Sigmoid colon (tissue), 4 donors: Measurements from ENCODE around the gene HLF.

Experiments used
- EP300 ChIP-seq, 4 donors: sonication (generic); formaldehyde crosslinking; IDR thresholded peaks; one replicate each; pipeline ENCODE4 v1.6.1; 2017; ENCODE audit warnings: antibody characterized with exemption in 4 of 4
- POLR2AphosphoS5 ChIP-seq, 4 donors: sonication (generic); formaldehyde crosslinking; IDR thresholded peaks; one replicate each; pipeline ENCODE4 v1.6.1; 2017; ENCODE audit warnings: antibody characterized with exemption in 4 of 4
- TF ChIP-seq, protein P1 (sequence below), 4 experiments: fragments of 450-650 bp in 3 of 4; fragments of 200-600 bp in 1 of 4; IDR thresholded peaks; one replicate each; pipeline ENCODE4 v1.5.1; 2016 to 2019; ENCODE audit warnings: antibody characterized with exemption in 4 of 4, mild to moderate bottlenecking in 3 of 4, moderate library complexity in 2 of 4

- TF ChIP-seq POLR2AphosphoS5 (IDR thresholded peaks at IDR 0.05) (no peak), EP300 (IDR thresholded peaks at IDR 0.05) (no peak)
- TF ChIP-seq, protein P1, sequence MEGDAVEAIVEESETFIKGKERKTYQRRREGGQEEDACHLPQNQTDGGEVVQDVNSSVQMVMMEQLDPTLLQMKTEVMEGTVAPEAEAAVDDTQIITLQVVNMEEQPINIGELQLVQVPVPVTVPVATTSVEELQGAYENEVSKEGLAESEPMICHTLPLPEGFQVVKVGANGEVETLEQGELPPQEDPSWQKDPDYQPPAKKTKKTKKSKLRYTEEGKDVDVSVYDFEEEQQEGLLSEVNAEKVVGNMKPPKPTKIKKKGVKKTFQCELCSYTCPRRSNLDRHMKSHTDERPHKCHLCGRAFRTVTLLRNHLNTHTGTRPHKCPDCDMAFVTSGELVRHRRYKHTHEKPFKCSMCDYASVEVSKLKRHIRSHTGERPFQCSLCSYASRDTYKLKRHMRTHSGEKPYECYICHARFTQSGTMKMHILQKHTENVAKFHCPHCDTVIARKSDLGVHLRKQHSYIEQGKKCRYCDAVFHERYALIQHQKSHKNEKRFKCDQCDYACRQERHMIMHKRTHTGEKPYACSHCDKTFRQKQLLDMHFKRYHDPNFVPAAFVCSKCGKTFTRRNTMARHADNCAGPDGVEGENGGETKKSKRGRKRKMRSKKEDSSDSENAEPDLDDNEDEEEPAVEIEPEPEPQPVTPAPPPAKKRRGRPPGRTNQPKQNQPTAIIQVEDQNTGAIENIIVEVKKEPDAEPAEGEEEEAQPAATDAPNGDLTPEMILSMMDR (IDR thresholded peaks at IDR 0.05): peak; percentile 43 to 75 (median 64)
Measured at GRCh38 chr17:55356434-55357328, 91.9 kb downstream of the HLF start.
